Measurements from ENCODE around the gene ID2. TPM values are rescaled to one million over a fixed set of nuclear protein-coding genes. Genes with fewer than 3 reads are reported as not detected.

ID2 gene
- total and polyA plus RNA-seq, 2 of the 13 experiments (the other 11 are each of a cell fraction or from before 2014, with no cell fraction given), result 214 to 719 TPM

DNA sequence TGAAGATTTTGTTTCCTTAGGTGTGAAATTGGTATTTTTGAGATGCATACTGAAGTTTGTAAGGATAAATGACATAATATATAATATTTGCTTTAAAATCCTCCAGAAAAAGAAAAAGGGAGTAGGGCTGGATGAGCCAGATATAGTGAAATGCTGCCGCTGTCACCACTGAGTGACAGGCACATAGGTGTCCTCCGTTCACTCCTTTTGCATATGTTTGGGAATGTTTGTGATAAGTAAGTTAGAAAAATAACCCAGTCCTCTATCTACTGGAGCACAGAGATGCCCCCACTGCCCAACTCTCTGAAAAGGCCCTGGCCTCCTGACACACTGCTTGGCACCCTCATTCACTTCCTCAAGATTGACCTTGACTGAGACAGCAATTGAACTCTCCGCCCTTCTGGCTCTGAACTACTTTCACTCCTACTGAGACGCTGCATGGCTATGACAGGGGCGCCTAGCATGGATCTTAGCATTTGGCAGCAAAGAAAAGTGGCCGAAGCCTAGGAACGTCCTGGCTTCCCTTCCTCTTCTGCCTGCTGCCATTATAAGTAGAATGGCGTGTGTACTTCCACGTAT, 10.1 kb downstream of the ID2 start:
- no peak overlapping the region for H3K4me3 ChIP-seq (replicated peaks in 1 of 3; ENCODE audit: insufficient read depth in 1 of 3, low read depth in 2 of 3, low read length in 3 of 3)
- no peak overlapping the region for H2AFZ ChIP-seq (ENCODE audit: low read length)
- 84% methylated on average over 9 of the region's 9 CpGs for WGBS (ENCODE audit: low lambda C conversion rate)
- no peaks in the 10 kb centered on the region for H3K79me2 ChIP-seq (ENCODE audit: insufficient read depth, low read length)
- peaks cover 18% of the 10 kb centered on the region; the same call in 1 of the 2 replicates for H3K4me1 ChIP-seq (ENCODE audit: insufficient read depth, low read length)
- H3K27ac ChIP-seq (ENCODE audit: extremely low read length, insufficient read depth, low read length), result no peak overlapping the region
- no peaks in the 10 kb centered on the region for H4K20me1 ChIP-seq (ENCODE audit: insufficient read depth, low read length)
- no peaks in the 10 kb centered on the region for H3K9me3 ChIP-seq (ENCODE audit: low read length)
- no peak for FAIRE-seq
- H3K27me3 ChIP-seq (ENCODE audit: control insufficient read depth in 1 of 2, insufficient read depth in 2 of 2, low read length in 2 of 2), result peaks cover 0 to 15% of the 10 kb centered on the region in 2 experiments; a peak in 2 of 5 replicates
- no peaks in the 10 kb centered on the region for H3K36me3 ChIP-seq (replicated peaks in 1 of 2; ENCODE audit: control insufficient read depth in 1 of 2, insufficient read depth in 2 of 2, low read length in 2 of 2)
- in situ Hi-C loops (cut with HindIII; ENCODE audit: extremely low pct_ligation_motif_present, low pct_unique_long_range_greater_than_20kb) (no loop called here), intact Hi-C loops (cut with micrococcal nuclease; ENCODE audit: unreplicated experiment) (loop anchor here (10.0 kb wide), 1 partner anchor 213 kb away; no protein-coding TSS in a partner anchor)
- H3K4me2 ChIP-seq (ENCODE audit: low read depth, low read length), result no peak overlapping the region
- no peak for DNase-seq (ENCODE audit: low spot score)
- ATAC-seq, result no peak
- ChIA-PET POLR2A (no interaction called here), CTCF (ENCODE audit: low intra/inter-chr PET ratio, low total read pairs) (no interaction called here)
- no peak overlapping the region for H3K9ac ChIP-seq (ENCODE audit: insufficient read depth, low read depth, low read length)
- no TSS peak for BruUV-seq (replicated peaks)
- TF ChIP-seq ZMYM2 (CRISPR knock-in tag; IDR thresholded peaks at IDR 0.05), result no peak
- TF ChIP-seq, protein P1, sequence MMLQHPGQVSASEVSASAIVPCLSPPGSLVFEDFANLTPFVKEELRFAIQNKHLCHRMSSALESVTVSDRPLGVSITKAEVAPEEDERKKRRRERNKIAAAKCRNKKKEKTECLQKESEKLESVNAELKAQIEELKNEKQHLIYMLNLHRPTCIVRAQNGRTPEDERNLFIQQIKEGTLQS (CRISPR knock-in tag; IDR thresholded peaks at IDR 0.05), result no peak
- no peak for TF ChIP-seq HNRNPK (IDR thresholded peaks at IDR 0.05; ENCODE audit: low read depth, low read length, poor library complexity, severe bottlenecking)
- no peak for TF ChIP-seq PHF20 (CRISPR knock-in tag; IDR thresholded peaks at IDR 0.05)
- TF ChIP-seq, protein P2, sequence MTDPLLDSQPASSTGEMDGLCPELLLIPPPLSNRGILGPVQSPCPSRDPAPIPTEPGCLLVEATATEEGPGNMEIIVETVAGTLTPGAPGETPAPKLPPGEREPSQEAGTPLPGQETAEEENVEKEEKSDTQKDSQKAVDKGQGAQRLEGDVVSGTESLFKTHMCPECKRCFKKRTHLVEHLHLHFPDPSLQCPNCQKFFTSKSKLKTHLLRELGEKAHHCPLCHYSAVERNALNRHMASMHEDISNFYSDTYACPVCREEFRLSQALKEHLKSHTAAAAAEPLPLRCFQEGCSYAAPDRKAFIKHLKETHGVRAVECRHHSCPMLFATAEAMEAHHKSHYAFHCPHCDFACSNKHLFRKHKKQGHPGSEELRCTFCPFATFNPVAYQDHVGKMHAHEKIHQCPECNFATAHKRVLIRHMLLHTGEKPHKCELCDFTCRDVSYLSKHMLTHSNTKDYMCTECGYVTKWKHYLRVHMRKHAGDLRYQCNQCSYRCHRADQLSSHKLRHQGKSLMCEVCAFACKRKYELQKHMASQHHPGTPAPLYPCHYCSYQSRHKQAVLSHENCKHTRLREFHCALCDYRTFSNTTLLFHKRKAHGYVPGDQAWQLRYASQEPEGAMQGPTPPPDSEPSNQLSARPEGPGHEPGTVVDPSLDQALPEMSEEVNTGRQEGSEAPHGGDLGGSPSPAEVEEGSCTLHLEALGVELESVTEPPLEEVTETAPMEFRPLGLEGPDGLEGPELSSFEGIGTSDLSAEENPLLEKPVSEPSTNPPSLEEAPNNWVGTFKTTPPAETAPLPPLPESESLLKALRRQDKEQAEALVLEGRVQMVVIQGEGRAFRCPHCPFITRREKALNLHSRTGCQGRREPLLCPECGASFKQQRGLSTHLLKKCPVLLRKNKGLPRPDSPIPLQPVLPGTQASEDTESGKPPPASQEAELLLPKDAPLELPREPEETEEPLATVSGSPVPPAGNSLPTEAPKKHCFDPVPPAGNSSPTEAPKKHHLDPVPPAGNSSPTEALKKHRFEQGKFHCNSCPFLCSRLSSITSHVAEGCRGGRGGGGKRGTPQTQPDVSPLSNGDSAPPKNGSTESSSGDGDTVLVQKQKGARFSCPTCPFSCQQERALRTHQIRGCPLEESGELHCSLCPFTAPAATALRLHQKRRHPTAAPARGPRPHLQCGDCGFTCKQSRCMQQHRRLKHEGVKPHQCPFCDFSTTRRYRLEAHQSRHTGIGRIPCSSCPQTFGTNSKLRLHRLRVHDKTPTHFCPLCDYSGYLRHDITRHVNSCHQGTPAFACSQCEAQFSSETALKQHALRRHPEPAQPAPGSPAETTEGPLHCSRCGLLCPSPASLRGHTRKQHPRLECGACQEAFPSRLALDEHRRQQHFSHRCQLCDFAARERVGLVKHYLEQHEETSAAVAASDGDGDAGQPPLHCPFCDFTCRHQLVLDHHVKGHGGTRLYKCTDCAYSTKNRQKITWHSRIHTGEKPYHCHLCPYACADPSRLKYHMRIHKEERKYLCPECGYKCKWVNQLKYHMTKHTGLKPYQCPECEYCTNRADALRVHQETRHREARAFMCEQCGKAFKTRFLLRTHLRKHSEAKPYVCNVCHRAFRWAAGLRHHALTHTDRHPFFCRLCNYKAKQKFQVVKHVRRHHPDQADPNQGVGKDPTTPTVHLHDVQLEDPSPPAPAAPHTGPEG (CRISPR knock-in tag; IDR thresholded peaks at IDR 0.05), result no peak
- no peak for TF ChIP-seq ZNF781 (CRISPR knock-in tag; IDR thresholded peaks at IDR 0.05; ENCODE audit: borderline replicate concordance, not compliant biosample characterization)
- no peak for TF ChIP-seq ZBTB8A (CRISPR knock-in tag; IDR thresholded peaks at IDR 0.05; ENCODE audit: borderline replicate concordance, low read depth)
- TF ChIP-seq MEIS2 (CRISPR knock-in tag; IDR thresholded peaks at IDR 0.05), result no peak
- TF ChIP-seq, protein P3, sequence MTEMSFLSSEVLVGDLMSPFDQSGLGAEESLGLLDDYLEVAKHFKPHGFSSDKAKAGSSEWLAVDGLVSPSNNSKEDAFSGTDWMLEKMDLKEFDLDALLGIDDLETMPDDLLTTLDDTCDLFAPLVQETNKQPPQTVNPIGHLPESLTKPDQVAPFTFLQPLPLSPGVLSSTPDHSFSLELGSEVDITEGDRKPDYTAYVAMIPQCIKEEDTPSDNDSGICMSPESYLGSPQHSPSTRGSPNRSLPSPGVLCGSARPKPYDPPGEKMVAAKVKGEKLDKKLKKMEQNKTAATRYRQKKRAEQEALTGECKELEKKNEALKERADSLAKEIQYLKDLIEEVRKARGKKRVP (CRISPR knock-in tag; IDR thresholded peaks at IDR 0.05), result no peak
- TF ChIP-seq RNF2 (conservative IDR thresholded peaks at IDR 0.05; ENCODE audit: low read depth), result no peak
- TF ChIP-seq, protein P4, sequence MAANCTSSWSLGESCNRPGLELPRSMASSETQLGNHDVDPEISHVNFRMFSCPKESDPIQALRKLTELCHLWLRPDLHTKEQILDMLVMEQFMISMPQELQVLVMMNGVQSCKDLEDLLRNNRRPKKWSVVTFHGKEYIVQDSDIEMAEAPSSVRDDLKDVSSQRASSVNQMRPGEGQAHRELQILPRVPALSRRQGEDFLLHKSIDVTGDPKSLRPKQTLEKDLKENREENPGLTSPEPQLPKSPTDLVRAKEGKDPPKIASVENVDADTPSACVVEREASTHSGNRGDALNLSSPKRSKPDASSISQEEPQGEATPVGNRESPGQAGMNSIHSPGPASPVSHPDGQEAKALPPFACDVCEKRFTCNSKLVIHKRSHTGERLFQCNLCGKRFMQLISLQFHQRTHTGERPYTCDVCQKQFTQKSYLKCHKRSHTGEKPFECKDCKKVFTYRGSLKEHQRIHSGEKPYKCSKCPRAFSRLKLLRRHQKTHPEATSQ (CRISPR knock-in tag; IDR thresholded peaks at IDR 0.05; ENCODE audit: borderline replicate concordance), result no peak
- no peak for TF ChIP-seq ZNF672 (CRISPR knock-in tag; IDR thresholded peaks at IDR 0.05)
- no peak for TF ChIP-seq ZNF607 (CRISPR knock-in tag; IDR thresholded peaks at IDR 0.05; ENCODE audit: borderline replicate concordance)

Data from HepG2 (cell line).